Stomach (tissue), 4 donors: ENCODE results near the gene PLXNA2.

Source experiments
- EP300 ChIP-seq: sonication (generic); formaldehyde crosslinking; IDR thresholded peaks from one replicate; pipeline ENCODE4 v1.6.1; 2017; ENCODE audit warnings: antibody characterized with exemption
- POLR2A ChIP-seq, 4 donors: fragments of 450-650 bp; IDR thresholded peaks; one replicate each; pipeline ENCODE4 v1.6.1; 2016; ENCODE audit warnings: antibody characterized with exemption in 4 of 4, control low read depth in 2 of 4, mild to moderate bottlenecking in 1 of 4, moderate library complexity in 1 of 4
- POLR2AphosphoS5 ChIP-seq, 3 donors: sonication (generic); formaldehyde crosslinking; IDR thresholded peaks; one replicate each; pipeline ENCODE4 v1.6.1; 2016; ENCODE audit warnings: antibody characterized with exemption in 3 of 3
- TF ChIP-seq, protein P1 (sequence below), 7 experiments: fragments of 450-650 bp in 4 of 7; fragments of 200-600 bp in 3 of 7; sonication (generic) in 3 of 7; IDR thresholded peaks; one replicate each; pipeline ENCODE4 v1.5.1; 2016 to 2019; ENCODE audit warnings: antibody characterized with exemption in 7 of 7, control low read depth in 2 of 7, mild to moderate bottlenecking in 1 of 7

GRCh38 chr1:208247696-208248095, 3.5 kb upstream of the PLXNA2 start:
- TF ChIP-seq POLR2A (IDR thresholded peaks at IDR 0.05), result no peak
- TF ChIP-seq, protein P1, sequence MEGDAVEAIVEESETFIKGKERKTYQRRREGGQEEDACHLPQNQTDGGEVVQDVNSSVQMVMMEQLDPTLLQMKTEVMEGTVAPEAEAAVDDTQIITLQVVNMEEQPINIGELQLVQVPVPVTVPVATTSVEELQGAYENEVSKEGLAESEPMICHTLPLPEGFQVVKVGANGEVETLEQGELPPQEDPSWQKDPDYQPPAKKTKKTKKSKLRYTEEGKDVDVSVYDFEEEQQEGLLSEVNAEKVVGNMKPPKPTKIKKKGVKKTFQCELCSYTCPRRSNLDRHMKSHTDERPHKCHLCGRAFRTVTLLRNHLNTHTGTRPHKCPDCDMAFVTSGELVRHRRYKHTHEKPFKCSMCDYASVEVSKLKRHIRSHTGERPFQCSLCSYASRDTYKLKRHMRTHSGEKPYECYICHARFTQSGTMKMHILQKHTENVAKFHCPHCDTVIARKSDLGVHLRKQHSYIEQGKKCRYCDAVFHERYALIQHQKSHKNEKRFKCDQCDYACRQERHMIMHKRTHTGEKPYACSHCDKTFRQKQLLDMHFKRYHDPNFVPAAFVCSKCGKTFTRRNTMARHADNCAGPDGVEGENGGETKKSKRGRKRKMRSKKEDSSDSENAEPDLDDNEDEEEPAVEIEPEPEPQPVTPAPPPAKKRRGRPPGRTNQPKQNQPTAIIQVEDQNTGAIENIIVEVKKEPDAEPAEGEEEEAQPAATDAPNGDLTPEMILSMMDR (IDR thresholded peaks at IDR 0.05), result no peak
- TF ChIP-seq EP300, result no peak
- TF ChIP-seq POLR2AphosphoS5 (IDR thresholded peaks at IDR 0.05), result no peak
